ENCODE results near the gene CDYL2.

- TF ChIP-seq CTCF (IDR thresholded peaks at IDR 0.05) (no peak), POLR2A (IDR thresholded peaks at IDR 0.05) (no peak)
Measured at GRCh38 chr16:80775450-80775849, 28.9 kb downstream of the CDYL2 start.

All from body of pancreas (tissue), 4 donors.